AG04450 (cell line): ENCODE results near the gene GALNT2. TPM values are rescaled to one million over a fixed set of nuclear protein-coding genes. Genes with fewer than 3 reads are reported as not detected.

Experiments used
- CTCF ChIA-PET: fragments of 300-600, 350-600 bp; formaldehyde crosslinking; extraction: SDS; loops from one replicate; lab custom pipeline; 2022; ENCODE audit warnings: antibody characterized with exemption, inconsistent platforms; lab: Charles Lee
- POLR2A ChIA-PET: fragments of 350-600 bp; formaldehyde crosslinking; extraction: SDS; loops from one replicate; lab custom pipeline; 2021; ENCODE audit warnings: antibody characterized with exemption, inconsistent platforms; lab: Yijun Ruan, JAX
- DNase-seq: peaks from one replicate; pipeline ENCODE4 v3.0.0-alpha.2; 2011; ENCODE audit warnings: low read depth, low spot score
- H3K27ac ChIP-seq: one replicate; pipeline ENCODE4 v1.5.1; 2012; ENCODE audit warnings: low read depth, low read length, control low read depth
- H3K27me3 ChIP-seq: one replicate; pipeline ENCODE4 v1.6.0; 2012; ENCODE audit warnings: low read length; ENCODE audit not compliant: control insufficient read depth, insufficient read depth
- H3K4me3 ChIP-seq: 2 replicates; pipeline ENCODE4 v1.5.1; 2011; ENCODE audit warnings: mild to moderate bottlenecking, low read depth, low read length, control low read depth
- H3K9me3 ChIP-seq: 2 replicates; pipeline ENCODE4 v1.5.1; 2012; ENCODE audit warnings: low read length; ENCODE audit not compliant: control insufficient read depth, insufficient read depth
- polyA plus RNA-seq: library from polyadenylated mRNA; depleted of rRNA; stranded (reverse); fragments of >200 nt; gene quantifications from 2 replicates; pipeline ENCODE4 v1.2.3, GENCODE V29; 2011
- TF ChIP-seq, protein P1 (sequence below): IDR thresholded peaks from 2 replicates; pipeline ENCODE4 v1.5.1; 2011; ENCODE audit warnings: low read depth, low read length, control low read depth, inconsistent platforms

GALNT2 gene
- polyA plus RNA-seq, 1 experiment, result 121 TPM

DNA sequence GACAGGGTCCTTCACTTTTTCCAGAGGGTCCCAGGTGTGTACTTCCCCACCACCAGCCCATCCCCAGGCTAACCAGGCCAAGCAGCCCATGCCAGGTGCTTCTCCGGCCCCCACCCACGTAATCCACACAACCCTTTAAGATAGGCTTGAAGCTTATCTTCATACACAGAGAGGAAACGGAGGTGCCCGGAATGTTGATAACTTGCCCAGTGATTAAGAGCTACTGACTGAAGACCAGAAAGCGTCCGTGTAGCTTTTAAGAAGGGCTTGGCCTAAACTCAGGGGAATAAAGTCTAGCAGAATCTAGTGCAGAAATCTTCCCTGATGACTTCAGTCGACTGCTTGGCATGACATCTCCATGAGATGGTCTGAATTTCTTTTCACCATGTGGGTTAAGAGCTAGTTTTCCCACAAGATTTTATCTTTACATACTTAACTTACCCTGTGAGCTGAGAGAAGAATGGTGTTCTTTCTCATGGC is 138.7 kb downstream of the GALNT2 start:
- no peak for DNase-seq
- POLR2A ChIA-PET, result interaction anchor here (0.5 kb wide), 1 partner anchor 26 kb away, joined by 4 read pairs; no protein-coding TSS in a partner anchor
- no peaks in the 10 kb centered on the region for H3K27me3 ChIP-seq
- TF ChIP-seq, protein P1, sequence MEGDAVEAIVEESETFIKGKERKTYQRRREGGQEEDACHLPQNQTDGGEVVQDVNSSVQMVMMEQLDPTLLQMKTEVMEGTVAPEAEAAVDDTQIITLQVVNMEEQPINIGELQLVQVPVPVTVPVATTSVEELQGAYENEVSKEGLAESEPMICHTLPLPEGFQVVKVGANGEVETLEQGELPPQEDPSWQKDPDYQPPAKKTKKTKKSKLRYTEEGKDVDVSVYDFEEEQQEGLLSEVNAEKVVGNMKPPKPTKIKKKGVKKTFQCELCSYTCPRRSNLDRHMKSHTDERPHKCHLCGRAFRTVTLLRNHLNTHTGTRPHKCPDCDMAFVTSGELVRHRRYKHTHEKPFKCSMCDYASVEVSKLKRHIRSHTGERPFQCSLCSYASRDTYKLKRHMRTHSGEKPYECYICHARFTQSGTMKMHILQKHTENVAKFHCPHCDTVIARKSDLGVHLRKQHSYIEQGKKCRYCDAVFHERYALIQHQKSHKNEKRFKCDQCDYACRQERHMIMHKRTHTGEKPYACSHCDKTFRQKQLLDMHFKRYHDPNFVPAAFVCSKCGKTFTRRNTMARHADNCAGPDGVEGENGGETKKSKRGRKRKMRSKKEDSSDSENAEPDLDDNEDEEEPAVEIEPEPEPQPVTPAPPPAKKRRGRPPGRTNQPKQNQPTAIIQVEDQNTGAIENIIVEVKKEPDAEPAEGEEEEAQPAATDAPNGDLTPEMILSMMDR, result no peak
- H3K9me3 ChIP-seq, result no peaks in the 10 kb centered on the region
- CTCF ChIA-PET, result interaction anchor here (0.8 kb wide), 1 partner anchor 149 kb away, joined by 3 read pairs; no protein-coding TSS in a partner anchor
- no peak overlapping the region for H3K27ac ChIP-seq
- no peak overlapping the region for H3K4me3 ChIP-seq

GRCh38 chr1:230206207-230206606 is 139.2 kb downstream of the GALNT2 start:
- CTCF ChIA-PET, result interaction anchor here (0.8 kb wide), 1 partner anchor 149 kb away, joined by 3 read pairs; no protein-coding TSS in a partner anchor
- H3K27me3 ChIP-seq, result no peaks in the 10 kb centered on the region
- peaks cover 2% of the 10 kb centered on the region; the same call in 1 of the 2 replicates for H3K9me3 ChIP-seq
- POLR2A ChIA-PET, result no interaction called here
- DNase-seq, result no peak
- H3K27ac ChIP-seq, result no peak overlapping the region
- no peak overlapping the region for H3K4me3 ChIP-seq
- TF ChIP-seq, protein P1, result no peak

DNA sequence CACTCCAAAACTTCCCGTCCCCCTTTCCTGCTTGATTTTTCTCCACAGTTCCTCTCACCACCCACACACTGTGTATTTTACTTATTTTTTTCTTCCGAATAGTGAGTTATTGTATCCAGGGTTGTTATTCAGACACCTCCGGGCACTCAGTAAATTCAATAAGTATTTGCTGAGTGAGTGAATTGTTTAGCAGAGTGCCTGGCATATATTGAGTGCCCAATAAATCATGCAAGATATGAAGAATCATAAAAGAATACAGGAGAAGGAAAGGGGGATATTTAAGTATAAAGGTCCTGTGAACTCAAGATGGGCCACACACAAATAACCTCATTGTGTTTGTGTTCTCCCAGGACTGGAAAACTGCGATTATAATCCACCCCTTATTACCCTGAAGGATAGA is 139.9 kb downstream of the GALNT2 start:
- peaks cover 4% of the 10 kb centered on the region; the same call in 1 of the 2 replicates for H3K9me3 ChIP-seq
- H3K4me3 ChIP-seq, result no peak overlapping the region
- ChIA-PET CTCF (no interaction called here), POLR2A (no interaction called here)
- no peaks in the 10 kb centered on the region for H3K27me3 ChIP-seq
- TF ChIP-seq, protein P1, result no peak
- no peak for DNase-seq
- no peak overlapping the region for H3K27ac ChIP-seq

GRCh38 chr1:230207598-230207997 is 140.6 kb downstream of the GALNT2 start:
- no peak overlapping the region for H3K4me3 ChIP-seq
- CTCF ChIA-PET, result no interaction called here
- TF ChIP-seq, protein P1, result no peak
- no peak for DNase-seq
- POLR2A ChIA-PET, result no interaction called here
- H3K27me3 ChIP-seq, result no peaks in the 10 kb centered on the region
- no peak overlapping the region for H3K27ac ChIP-seq
- H3K9me3 ChIP-seq, result peaks cover 4% of the 10 kb centered on the region; the same call in 1 of the 2 replicates

- no peak overlapping the region for H3K27ac ChIP-seq
- peaks cover 4% of the 10 kb centered on the region; the same call in 1 of the 2 replicates for H3K9me3 ChIP-seq
- DNase-seq, result no peak
- H3K27me3 ChIP-seq, result no peaks in the 10 kb centered on the region
- H3K4me3 ChIP-seq, result no peak overlapping the region
- TF ChIP-seq, protein P1, result no peak
- POLR2A ChIA-PET, result no interaction called here
- CTCF ChIA-PET, result no interaction called here
These were observed 141.7 kb downstream of the GALNT2 start for GRCh38 chr1:230208619-230209261.
